NCI-H2171 (cell line): Measurements from ENCODE around the gene BZW2.
"Not testable (repeated sequence)": the region's sequence is repeated elsewhere in the genome, so short reads cannot be mapped to it uniquely, and the experiment has no call there.

Experiments
- DNase-seq: peaks from one replicate; lab custom pipeline; 2025; lab: John Stamatoyannopoulos, UW

The BZW2 gene

GRCh38 chr7:16670731-16671344 is 24.9 kb downstream of the BZW2 start:
- no peak for DNase-seq

GRCh38 chr7:16671811-16672210 is 25.8 kb downstream of the BZW2 start:
- DNase-seq: no peak

GRCh38 chr7:16675277-16675676 is 29.3 kb downstream of the BZW2 start:
- no peak for DNase-seq

GRCh38 chr7:16677978-16678494 is 32.1 kb downstream of the BZW2 start:
- DNase-seq: no peak

GRCh38 chr7:16678645-16679566 is 32.9 kb downstream of the BZW2 start:
- DNase-seq: not testable (repeated sequence)

- no peak for DNase-seq
These were observed 39.0 kb downstream of the BZW2 start for GRCh38 chr7:16684935-16685334.

GRCh38 chr7:16685535-16685934 is 39.6 kb downstream of the BZW2 start:
- DNase-seq: no peak

- DNase-seq: no peak
These were observed 42.3 kb downstream of the BZW2 start for GRCh38 chr7:16688249-16688648.

GRCh38 chr7:16691241-16691640 is 45.3 kb downstream of the BZW2 start:
- DNase-seq: no peak

- no peak for DNase-seq
These were observed 47.8 kb downstream of the BZW2 start for GRCh38 chr7:16693601-16694318.

GRCh38 chr7:16694806-16695205 is 48.8 kb downstream of the BZW2 start:
- no peak for DNase-seq

GRCh38 chr7:16695621-16696237 is 49.7 kb downstream of the BZW2 start:
- DNase-seq: peak; percentile 15

GRCh38 chr7:16697507-16698199 is 51.7 kb downstream of the BZW2 start:
- no peak for DNase-seq

GRCh38 chr7:16698200-16698905 is 52.4 kb downstream of the BZW2 start:
- no peak for DNase-seq

- DNase-seq: no peak
These were observed 56.5 kb downstream of the BZW2 start for GRCh38 chr7:16702441-16702840.

GRCh38 chr7:16708511-16708910 is 62.5 kb downstream of the BZW2 start:
- DNase-seq: no peak

- no peak for DNase-seq
These were observed 63.0 kb downstream of the BZW2 start for GRCh38 chr7:16708980-16709379.

GRCh38 chr7:16710651-16711050 is 64.7 kb downstream of the BZW2 start:
- DNase-seq: no peak

GRCh38 chr7:16711730-16712129 is 65.7 kb downstream of the BZW2 start:
- DNase-seq: no peak

- DNase-seq: no peak
These were observed 66.9 kb downstream of the BZW2 start for GRCh38 chr7:16712916-16713315.

GRCh38 chr7:16715928-16716327 is 69.9 kb downstream of the BZW2 start:
- DNase-seq: no peak
